Measurements from ENCODE around the gene DLG1. TPM values are rescaled to one million over a fixed set of nuclear protein-coding genes. Genes with fewer than 3 reads are reported as not detected.

Gene DLG1
- total RNA-seq, 1 donor from 2014 or later: 80.2 TPM

DNA sequence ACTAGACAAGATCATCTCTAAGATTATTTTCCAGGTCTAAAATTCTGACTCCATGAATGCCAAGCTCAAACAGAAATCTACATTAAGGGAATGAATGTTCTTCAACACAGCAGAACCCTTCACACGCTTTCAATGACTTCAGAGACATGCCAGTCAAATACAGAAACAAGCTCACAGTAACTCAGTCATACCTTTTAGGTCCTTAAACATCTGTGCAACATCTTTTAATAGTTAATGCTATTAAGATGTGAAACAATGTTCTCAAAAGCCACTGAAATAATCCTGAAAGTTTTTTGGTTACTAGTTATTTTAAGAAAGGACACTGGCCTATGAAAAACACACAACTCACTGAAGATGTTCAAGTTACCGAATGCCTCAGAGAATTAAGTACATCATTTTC lies 2.5 kb downstream of the DLG1 start:
- TF ChIP-seq, protein P1, sequence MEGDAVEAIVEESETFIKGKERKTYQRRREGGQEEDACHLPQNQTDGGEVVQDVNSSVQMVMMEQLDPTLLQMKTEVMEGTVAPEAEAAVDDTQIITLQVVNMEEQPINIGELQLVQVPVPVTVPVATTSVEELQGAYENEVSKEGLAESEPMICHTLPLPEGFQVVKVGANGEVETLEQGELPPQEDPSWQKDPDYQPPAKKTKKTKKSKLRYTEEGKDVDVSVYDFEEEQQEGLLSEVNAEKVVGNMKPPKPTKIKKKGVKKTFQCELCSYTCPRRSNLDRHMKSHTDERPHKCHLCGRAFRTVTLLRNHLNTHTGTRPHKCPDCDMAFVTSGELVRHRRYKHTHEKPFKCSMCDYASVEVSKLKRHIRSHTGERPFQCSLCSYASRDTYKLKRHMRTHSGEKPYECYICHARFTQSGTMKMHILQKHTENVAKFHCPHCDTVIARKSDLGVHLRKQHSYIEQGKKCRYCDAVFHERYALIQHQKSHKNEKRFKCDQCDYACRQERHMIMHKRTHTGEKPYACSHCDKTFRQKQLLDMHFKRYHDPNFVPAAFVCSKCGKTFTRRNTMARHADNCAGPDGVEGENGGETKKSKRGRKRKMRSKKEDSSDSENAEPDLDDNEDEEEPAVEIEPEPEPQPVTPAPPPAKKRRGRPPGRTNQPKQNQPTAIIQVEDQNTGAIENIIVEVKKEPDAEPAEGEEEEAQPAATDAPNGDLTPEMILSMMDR (IDR thresholded peaks at IDR 0.05): no peak
- peaks cover 12% of the 10 kb centered on the region for H3K36me3 ChIP-seq
- ATAC-seq (no peak), DNase-seq (no peak)
- intact Hi-C loops (cut with DNase I): no loop called here
- no peaks in the 10 kb centered on the region for H3K27me3 ChIP-seq (ENCODE audit: low read depth)
- no peaks in the 10 kb centered on the region for H3K9me3 ChIP-seq
- H3K4me1 ChIP-seq: peaks cover 50% of the 10 kb centered on the region
- no peak overlapping the region for H3K27ac ChIP-seq
- no peak overlapping the region for H3K4me3 ChIP-seq

DNA sequence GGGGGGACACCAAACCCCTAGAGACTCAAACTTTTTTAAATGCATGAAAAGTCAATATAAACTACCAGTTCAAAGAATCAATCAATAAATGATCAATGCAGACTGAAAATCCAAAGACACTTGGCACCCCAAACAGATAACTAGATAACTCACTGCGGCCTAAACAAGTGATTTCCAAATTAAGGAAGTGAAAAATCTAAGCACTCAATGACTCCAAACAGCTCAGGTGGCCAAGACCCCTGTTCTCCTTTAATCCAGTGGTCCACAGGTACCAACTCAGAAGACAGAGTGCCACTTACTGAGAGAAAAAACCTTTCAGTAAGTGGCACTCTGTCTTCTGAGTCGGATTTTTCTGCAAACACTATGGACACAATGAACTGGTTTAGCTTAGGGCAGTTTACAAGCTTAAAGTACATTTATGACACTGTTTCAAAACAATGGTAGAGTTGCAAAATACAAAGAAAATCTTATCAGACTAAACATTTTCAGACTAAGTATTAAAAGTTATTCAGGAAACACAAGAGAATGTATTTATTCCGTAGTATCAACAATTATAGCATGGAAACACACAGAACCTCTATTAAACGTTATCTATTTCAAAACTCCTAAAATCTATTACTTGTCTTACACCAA lies 4.7 kb downstream of the DLG1 start:
- Histone ChIP-seq H3K4me3 (no peak overlapping the region), H3K4me1 (peaks cover 35% of the 10 kb centered on the region), H3K27ac (no peak overlapping the region), H3K9me3 (no peaks in the 10 kb centered on the region), H3K27me3 (ENCODE audit: low read depth) (no peaks in the 10 kb centered on the region), H3K36me3 (peaks cover 19% of the 10 kb centered on the region)
- no peak for ATAC-seq
- no peak for DNase-seq
- TF ChIP-seq, protein P1 (IDR thresholded peaks at IDR 0.05): no peak
- intact Hi-C loops (cut with DNase I): no loop called here

DNA sequence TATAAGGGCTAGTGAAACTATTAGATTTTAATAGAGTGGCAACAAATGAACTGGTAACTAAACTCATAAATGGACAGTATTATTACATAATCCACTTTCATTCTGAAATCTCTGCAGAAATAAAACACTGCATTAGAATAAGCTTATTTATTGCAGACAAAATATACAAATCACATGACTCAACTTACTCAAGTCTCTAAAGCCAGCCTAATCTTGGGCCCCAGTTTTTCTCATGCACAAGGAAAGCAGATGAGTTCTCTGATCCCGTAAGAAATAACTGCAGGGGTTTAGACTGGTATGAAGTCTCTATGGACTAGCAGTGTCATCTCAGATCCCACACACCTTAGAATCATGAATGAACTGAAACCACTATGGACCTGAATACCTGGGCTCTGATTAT lies 5.8 kb downstream of the DLG1 start:
- H3K27me3 ChIP-seq (ENCODE audit: low read depth): no peaks in the 10 kb centered on the region
- TF ChIP-seq, protein P1 (IDR thresholded peaks at IDR 0.05): no peak
- no peak for ATAC-seq
- DNase-seq: no peak
- peaks cover 34% of the 10 kb centered on the region for H3K4me1 ChIP-seq
- no peak overlapping the region for H3K4me3 ChIP-seq
- no peaks in the 10 kb centered on the region for H3K9me3 ChIP-seq
- intact Hi-C loops (cut with DNase I): no loop called here
- H3K36me3 ChIP-seq: peaks cover 29% of the 10 kb centered on the region
- no peak overlapping the region for H3K27ac ChIP-seq

DNA sequence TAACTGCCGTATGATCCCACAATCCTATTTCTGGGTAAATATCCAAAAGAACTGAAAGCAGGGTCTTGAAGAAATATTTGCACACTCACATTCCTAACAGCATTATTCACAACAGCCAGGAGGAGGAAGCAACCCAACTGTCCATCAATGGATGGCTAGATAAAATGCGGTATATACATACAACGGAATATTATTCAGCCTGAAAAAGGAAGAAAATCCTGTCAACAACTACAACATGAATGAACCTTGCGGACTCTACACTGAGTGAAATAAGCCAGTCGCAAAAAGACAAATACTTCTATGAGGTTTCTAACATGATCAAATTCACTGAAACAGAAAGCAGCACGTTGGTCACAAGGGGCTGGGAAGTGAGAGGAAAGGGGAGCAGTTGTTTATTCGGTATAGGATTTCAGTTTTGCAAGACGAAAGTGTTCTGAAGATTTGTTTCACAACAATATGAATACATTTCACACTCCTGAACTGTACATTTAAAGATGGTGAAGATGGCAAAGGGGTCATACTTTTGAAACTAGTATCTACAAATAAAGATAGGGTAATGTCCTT lies 6.2 kb downstream of the DLG1 start:
- DNase-seq (no peak), ATAC-seq (no peak)
- H3K4me3 ChIP-seq: no peak overlapping the region
- no peaks in the 10 kb centered on the region for H3K27me3 ChIP-seq (ENCODE audit: low read depth)
- H3K4me1 ChIP-seq: peaks cover 34% of the 10 kb centered on the region
- TF ChIP-seq, protein P1 (IDR thresholded peaks at IDR 0.05): no peak
- H3K36me3 ChIP-seq: peaks cover 32% of the 10 kb centered on the region
- no peak overlapping the region for H3K27ac ChIP-seq
- H3K9me3 ChIP-seq: no peaks in the 10 kb centered on the region
- intact Hi-C loops (cut with DNase I): no loop called here

DNA sequence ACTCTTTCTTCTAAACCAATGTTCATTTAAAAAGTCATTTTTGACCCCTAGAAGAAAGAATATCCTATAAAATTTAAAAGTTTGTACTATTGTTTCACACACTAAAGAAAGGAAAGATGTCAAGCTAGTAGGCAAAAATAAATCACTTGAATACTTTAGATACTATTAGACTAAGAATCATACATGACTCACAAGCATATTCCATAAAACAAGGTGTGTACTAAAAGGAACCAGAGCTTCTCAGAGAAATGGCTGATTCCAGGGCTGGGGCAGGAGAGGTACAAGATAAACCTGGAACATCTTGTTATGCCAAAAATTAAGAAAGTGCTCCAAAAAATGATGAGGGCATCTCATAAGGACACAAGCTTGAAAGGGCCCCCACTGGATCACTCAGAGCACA lies 8.7 kb downstream of the DLG1 start:
- H3K4me1 ChIP-seq: peaks cover 22% of the 10 kb centered on the region
- no peak for ATAC-seq
- no peak for DNase-seq
- intact Hi-C loops (cut with DNase I): no loop called here
- no peaks in the 10 kb centered on the region for H3K9me3 ChIP-seq
- no peaks in the 10 kb centered on the region for H3K27me3 ChIP-seq (ENCODE audit: low read depth)
- no peak overlapping the region for H3K4me3 ChIP-seq
- TF ChIP-seq, protein P1 (IDR thresholded peaks at IDR 0.05): no peak
- no peak overlapping the region for H3K27ac ChIP-seq
- peaks cover 28% of the 10 kb centered on the region for H3K36me3 ChIP-seq

Data from lower lobe of right lung (tissue), 2 donors.